Stimulated activated CD8-positive, alpha-beta memory T cell treated with anti-CD3 and anti-CD28 coated beads, Interleukin-4, amount 100 ng/mL, for 48 hours (primary cell): ENCODE measurements around the gene CRISP1.
"Not testable (repeated sequence)": the region's sequence is repeated elsewhere in the genome, so short reads cannot be mapped to it uniquely, and the experiment has no call there.

Source experiments
- DNase-seq: peaks from one replicate; pipeline ENCODE4 v3.0.0-alpha.2; 2020

The CRISP1 gene, protein sequence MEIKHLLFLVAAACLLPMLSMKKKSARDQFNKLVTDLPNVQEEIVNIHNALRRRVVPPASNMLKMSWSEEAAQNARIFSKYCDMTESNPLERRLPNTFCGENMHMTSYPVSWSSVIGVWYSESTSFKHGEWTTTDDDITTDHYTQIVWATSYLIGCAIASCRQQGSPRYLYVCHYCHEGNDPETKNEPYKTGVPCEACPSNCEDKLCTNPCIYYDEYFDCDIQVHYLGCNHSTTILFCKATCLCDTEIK

DNA sequence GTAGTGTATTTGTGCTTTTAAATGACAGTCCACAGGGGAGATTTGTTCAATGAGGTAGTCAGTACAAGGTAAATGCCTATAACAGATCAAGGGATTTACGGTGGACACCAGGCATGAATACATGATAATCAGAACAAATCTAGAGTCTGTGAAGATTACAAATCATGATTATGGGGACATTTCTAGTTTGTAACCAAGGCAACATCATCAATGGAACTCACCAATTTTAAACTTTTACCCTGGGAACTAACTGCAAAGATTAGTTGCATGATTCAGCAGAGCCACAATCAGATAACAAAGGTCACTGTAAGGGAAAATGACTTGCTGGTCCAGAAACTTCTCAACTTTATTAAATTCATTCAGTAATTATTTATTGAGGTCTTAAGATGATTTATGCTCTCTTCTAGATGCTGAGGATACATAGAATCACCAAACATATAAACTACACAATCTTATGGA is at the start of gene CRISP1:
Gene CRISP1, minus strand, starts transcription at position 51 of the 459 bp plus-strand sequence. CDS start 9,135 bp downstream, outside the sequence.
- DNase-seq = no peak

DNA sequence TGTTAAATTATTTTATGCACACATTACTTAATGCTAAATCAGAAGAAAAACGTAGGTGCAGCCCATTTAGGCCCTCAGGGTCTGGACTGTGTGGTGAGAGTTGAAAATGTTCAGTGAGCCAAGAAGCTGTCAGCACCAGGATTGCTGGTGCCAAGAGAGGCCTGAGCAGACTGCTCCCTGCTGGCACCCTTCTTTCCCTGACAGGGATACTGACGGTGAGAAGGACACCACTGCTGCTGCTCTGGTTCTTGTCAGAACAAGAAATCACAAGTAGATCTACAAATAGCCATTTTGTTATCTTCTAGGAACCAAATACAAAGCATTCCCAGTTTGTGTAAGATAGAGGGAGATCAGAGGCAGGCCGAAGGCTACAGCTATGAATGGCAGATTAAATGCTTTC is 48.7 kb upstream of the CRISP1 start:
- DNase-seq = no peak

DNA sequence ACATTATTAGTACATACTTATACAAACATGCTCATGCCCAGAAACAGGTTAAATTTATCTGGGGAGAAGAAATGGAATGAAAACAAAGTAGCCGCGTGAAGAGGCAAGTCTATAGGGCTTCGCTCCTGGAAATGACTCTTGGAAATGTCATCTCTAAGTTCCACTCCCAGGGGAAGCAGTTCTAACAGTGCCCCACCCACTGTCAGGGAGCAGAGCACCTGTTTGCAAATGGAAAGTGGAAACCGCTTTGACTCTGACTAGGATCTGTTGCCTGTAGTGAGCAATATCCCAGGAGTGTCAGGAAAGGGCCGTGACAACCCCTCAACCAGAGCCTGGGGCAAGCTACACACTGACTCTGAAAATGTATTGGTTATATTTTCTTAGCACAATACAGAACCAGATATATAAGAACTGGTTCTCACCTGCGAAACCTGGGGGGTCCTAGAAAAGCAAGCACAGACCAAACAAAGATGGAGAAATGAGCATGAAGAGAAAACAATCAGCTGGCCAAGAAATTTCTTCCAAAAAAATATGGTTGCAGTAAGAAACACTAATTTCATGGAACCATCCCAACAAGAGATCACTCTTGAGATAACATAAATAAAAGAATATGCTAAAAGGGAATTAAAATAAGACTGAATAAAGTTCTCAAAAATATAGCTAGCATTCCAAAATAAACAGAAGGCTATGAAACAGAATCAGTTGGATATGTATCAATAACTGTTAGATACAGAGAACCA is 47.5 kb upstream of the CRISP1 start:
- DNase-seq = no peak

DNA sequence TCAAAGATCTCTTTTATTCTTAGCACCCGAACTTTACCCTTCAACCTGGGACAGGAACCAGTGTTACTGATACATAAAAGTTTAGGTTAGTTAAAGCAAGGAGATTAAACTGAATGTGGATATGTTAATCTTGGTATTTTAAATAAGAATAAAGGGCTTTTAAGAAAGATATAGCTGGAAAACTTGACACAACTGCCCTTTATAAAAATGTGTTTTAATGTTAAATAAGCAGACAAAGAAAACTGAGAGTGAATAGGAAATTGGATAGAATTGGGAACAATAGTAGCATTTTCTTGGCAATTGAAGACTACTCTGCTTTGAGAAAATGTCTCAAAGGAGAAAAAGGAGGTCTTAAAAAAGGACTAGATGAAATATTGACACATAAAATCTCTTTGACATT is 45.9 kb upstream of the CRISP1 start:
- no peak for DNase-seq

DNA sequence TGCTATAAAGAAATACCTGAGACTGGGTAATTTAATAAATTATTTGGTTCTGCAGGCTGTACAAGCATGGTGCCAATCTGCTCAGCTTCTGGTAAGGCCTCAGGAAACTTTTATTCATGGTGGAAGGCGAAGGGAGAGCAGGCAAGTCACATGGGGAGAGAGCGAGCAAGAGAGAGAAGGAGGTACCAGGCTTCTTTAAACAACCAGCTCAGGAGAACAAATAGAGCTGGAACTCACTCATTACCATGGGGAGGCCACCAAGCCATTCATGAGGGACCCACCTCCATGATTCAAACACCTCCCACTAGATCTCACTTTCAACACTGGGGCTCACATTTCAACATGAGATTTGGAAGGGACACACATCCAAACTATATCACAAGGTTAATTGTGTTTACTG is 44.9 kb upstream of the CRISP1 start:
- DNase-seq = no peak

DNA sequence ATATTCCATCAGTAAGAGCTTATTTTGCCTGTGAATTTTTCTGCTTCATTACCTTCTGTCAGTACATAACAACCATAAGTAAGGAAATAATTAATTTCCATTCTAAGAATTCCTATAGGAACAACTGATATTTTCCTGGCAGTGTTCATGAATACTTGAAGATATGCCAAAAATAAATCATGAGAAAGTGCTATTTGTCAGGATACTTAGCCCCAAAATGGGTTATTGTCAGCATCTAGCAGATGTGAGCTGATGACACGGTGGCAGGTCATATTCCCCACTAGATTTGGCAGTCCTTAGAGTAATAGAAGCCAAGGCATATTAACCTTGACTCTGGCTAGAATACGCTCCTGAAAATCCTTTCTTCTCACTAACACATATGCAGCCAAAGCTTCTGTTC is 43.2 kb upstream of the CRISP1 start:
- DNase-seq = no peak

DNA sequence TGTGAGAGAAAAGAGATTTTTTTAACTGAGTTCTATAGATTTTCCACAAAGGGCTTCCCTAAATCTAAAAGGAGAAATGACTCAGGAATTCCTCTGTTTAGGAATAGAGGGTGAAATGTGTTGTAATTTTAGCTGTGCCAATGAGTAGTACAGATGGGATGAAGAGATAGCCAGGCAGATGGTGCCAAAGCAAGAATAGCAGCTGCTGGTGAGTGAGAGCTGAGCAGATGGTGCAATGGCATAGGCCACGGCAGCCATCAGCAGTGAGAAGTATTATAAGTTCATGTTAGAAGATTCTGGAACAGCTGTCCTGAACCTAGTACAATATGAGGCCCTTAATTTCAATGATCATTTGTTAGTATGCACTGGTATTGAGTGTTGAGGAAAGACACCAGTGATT is 40.2 kb upstream of the CRISP1 start:
- DNase-seq = no peak

DNA sequence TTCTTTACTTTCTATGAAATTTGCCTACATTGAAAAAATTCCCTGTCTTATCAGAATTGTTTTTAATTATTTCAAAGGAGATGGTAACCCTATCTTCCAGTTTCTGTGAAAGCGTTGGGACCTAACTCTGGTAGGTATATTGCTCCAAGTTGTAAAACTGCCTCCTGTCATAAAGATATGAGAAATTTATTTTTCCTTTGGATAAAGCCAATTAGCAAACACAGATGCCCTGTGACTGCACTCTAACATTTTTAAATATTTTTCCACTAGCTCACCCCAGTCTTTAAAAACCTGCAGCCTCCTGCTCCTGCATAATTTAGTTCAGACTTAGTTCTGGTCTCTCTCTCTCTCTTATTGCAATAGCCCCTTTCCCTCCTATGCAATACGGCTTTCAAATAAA is 39.0 kb upstream of the CRISP1 start:
- DNase-seq = no peak

DNA sequence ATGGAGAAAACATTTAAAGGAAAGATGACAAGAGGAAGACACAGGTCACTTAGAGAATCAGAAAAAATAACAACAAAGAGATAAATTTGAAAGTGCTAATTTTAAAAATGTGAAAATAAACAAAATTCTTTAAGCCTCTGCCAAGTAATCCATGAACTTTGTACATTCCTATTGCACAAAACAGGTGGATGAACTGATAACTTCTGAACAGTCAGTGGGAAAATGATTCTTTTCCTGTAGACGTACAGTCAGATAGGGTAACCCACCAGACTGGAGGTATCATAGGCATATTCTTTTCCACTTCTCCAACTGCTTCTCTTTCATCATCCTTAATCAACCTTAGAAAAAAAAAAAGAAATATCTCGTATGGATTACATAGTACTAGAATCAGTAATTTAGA is 36.5 kb upstream of the CRISP1 start:
- no peak for DNase-seq

DNA sequence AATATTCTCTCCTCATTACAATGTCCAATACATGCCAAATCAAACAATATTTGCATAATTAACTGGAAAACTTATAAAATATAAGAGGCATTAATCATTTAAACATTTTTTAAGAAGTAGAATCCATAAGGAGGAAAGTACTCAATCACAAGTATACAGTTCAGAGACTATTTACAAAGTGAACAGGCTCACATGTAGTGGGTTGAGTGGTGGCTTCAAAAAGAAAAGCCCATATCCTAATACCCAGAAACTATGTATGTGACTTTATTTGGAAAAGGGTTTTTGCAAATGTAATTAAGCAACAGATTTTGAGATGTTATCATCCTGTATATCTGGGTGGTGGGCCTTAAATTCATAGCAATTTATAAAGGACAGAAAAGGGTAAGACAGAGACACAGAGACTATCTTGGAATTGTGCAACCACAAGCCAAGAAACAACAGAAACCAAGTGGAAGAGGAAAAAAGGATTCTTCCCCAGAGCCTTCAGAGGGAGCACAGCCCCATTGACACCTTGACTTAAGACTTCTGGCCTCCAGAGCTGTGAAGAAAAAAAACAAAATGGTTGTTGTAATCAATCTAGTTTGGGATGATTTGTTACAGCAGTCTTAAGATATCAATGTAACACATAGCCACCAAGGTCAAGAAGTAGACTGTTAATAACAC is 32.7 kb upstream of the CRISP1 start:
- DNase-seq = no peak

DNA sequence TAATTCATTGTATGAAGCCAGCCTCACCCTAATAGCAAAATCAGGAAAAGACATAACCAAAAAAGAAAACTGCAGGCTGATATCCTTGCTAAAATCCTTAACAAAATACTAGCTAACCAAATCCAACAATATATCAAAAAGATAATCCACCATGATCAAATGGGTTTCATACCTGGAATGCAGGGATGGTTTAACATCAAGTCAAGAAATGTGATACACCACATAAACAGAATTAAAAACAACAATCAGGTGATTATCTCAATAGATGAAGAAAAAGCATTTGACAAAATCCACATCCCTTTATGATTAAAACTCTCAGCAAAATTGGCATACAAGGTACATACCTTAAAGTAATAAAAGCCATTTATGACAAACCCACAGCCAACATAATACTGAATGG is 29.2 kb upstream of the CRISP1 start:
- DNase-seq = not testable (repeated sequence)

DNA sequence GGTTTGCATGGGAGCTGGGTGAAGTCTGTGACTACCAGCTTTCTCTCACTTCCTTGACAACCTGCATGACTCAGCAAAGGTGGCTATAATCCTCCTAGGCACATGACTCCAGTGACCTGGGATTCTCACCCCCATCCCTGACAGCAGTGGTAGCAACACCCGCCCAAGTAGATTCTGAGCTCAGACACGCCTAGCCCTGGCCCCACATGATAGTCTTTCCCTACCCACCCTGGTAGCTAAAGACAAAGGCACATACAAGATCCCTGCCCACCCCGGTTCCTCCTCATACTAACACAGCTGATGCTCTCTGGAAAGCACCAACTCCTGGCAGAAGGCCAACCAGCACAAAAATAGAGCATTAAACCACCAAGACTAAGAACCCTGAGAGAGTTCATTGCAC is 25.9 kb upstream of the CRISP1 start:
- DNase-seq = no peak

DNA sequence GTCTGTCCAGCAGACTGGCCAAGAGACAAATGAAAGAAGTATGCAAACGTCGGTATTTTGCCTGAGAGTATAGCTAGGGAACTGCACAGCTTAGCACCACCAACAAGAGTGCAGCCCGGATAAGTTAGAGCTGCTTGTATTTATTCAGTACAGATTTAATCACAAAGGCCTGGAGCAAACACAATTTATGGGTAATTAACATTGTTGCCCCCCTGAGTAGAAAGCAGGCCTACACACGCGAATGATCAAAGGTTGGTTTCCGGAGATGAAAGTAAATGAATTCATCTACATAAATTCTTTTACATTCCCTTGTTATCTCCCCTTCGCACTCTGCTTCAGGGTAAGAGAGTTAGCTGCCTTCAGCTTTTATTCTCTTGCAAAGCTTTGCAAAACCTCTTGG is 24.7 kb upstream of the CRISP1 start:
- DNase-seq = no peak

DNA sequence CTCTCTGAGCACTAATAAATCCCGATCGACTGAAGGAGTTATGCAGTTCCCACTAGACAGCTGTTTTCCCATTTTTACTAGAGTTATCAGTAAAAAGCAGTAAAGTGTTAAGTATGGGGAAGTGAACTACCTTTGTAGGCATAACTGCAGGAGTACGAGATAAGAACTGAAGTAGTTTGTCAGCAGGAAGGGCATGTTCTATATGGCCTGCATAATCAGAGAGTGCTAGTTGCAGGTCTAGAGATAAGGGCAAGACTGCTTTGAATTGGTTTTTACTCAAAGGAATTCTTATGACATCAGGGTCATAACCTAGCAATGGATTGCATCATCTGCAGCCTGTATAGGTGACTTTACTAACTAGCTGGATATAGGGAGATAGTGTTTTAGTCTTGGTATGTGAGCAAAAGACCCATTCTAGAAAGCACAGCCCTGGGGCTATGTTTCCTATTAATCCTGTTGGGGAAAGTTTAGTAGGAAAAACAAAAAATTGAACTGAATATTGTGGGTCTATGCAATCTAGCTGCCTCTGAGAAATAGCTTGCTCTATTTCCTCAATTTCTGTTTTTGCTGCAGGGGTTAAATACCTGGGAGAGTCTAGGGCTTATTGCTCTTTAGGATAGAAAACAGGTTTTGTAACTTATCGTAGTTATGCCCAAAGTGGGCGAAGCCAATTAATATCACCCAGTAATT is 22.6 kb upstream of the CRISP1 start:
- no peak for DNase-seq

DNA sequence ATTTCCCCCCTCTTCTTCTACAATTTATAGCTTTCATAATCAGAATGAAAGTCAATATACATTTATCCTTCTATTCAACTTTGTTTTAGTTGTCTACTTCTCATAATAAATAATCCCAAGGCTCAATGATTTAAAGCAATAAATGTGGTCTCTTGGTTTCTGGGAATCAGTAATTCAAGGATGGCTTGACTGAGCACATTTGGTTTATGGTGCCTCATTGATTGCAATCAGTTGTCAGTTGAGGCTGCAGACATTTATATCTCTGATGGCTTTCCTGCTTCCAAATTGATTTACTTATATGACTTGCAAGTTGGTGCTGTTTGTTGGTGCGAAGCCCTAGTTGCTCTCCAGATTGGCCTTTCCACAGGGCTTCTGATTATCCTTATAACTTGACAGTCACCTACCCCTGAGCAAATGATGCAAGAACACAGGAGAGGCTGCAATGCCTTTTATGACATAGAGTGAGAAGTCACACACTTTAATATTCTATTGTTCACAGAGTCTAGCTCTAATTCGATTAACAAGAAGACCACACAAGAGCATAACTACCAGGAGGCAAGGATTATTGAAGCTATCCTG is 2.7 kb upstream of the CRISP1 start:
- no peak for DNase-seq

DNA sequence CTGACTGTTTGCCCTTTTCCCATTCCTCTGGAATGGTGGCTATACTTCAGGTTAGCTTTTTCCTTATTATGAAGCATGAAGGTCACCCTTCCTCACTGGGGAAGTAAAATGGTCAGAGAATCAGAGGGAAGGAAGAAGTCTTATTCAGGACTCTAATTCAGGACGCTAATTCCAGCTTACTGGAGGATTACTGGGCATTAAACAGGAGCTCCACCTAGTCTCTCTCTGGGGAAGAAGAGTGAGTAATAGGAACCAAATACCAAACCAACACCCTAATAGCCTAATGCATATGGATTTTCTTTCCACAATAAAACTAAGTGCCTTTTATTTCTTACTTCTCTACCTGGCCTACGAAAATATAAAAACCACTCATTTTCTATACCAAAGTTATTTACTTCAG is 10.1 kb downstream of the CRISP1 start:
- no peak for DNase-seq

DNA sequence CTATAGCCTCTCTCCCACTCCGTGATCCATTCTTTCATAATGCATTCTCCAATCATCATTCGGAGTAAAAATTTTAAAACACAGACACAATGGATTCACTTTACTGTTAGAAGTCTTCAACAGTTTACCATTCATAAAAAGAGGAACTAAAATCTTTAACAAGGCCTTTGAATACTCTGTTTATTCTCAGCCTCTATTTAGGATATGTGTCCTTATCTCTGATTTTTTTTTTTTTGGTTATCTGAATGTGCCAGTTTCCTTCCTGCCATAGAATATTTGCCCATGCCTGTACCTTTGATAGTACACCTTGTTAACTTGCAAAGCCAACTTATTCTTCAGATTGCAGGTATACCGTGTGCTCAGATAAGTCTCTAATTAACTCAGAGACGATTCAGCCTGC is 11.1 kb downstream of the CRISP1 start:
- DNase-seq = no peak

DNA sequence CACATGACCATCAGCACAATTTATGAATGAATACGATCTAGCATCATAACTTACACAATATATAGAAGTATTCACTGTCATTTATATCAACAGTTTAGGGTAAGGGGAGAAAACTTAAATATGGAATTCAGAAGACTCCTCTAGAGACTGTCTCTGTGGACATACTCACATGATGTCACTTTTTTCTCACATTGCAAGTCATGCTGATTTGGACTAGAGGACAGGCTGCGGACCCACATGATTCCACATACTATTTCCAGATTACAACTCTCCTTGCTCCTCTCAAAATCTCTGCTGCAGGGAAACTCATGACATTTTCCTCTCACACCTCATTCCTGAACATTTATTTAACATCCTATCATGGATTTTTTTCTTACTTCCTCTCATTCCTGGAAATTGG is 13.4 kb downstream of the CRISP1 start:
- no peak for DNase-seq

DNA sequence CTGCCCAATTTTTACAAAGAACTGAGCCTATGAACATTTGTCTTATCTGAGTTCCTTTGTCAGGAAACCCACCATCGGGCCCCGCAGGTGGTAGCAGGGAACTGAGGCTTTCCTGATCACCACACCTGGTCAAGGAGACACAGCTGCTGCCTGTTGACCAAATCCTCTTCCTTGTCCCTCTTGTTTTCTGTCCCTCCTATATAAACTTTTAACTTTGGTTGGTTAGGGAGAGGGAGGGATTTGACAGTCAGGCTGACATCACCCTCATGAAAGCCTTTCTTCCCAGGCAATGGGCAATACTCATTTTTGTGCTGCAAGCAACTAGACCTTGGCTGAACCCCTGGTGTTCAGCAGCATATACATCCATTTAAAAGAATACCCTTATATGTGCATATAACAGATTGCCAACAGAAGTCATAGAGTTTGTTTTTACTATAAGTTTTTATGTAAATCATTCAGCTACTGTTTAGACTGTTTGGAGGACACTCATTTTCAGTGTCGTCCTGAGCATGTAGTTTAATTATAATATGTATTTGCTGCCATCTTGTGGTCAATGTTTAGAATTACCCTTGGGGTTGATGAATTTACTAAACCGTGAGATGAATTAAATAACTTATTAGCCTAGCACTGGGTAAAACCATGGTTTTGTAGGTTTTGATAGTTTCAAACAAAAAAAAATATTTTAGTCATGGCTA is 17.0 kb downstream of the CRISP1 start:
- no peak for DNase-seq

DNA sequence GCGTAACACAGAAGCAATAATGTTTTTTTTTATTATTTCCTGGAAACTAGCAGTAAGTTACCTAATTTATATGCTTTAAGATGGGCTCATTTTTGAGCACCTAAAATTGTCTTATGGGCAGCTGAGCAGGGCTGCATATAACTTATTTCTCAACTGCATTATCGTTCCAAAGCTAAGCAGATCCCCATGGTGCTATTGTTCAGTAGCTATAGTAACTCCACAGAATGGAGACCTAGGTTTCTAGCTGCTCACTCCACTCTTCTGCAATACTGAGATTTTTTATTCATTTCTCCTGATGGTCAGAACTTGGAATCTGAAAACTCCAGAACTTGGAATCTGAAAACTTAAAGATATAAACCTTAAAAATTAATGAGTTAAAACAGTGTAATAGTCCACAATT is 18.7 kb downstream of the CRISP1 start:
- no peak for DNase-seq

DNA sequence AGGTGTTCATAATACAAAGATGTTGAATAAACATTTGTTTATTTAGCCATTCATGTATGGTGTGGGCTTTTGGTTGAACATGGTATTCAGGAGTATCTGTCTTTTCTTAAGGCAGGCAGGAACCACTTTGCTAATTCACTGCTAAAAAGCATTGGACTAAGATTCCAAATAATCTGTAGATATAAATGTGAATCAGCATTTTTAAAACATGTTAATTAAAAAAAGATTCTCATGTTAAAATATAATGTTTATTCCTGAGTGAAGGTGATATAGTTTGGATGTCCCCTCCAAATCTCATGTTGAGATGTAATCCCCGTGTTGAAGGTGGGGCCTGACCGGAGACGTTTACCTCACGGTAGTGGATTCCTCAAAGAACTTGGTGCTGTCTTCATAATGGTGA is 19.3 kb downstream of the CRISP1 start:
- DNase-seq = no peak

DNA sequence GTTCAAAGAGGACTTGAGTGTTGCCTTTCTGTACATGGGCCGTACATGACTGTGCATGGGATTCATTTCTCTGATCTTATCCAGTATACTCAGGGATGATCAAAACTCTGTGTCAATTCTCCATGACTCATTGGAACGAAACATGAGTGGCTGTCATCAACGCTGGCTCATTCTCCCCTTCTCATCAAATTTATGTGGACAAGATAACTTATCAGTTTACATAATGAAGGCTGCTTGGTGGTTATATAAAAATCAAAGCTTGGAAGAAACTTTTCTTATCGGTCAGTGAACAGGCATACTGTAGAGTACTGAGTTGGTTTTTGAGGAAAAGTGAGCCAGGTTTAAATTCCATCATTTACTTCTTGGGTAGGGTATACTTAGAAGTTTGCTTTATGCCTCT is 24.9 kb downstream of the CRISP1 start:
- DNase-seq = no peak

DNA sequence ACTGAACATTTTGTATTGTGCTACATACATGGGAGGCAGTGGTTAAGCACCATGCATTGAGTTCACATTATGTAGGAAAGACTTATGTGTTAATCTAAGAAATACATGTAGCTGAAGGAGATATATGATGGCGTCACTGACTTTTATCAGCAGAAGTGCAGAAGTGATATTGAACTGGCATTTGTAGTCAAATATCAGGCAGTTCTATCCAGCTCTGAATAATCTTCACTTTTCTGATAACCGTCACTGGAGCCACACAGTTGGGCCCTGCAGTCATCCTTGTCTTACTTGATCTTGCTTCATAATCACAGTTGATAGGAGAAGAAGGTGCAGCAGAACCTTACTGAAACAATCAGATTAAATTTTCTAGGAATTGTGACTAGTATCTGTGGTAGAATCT is 26.4 kb downstream of the CRISP1 start:
- DNase-seq = no peak
